ENCODE data around the gene ZNF597.

- no peak for TF ChIP-seq CTCF (IDR thresholded peaks at IDR 0.05 in 4 of 5, conservative IDR thresholded peaks at IDR 0.05 in 1 of 5)
- TF ChIP-seq POLR2A (IDR thresholded peaks at IDR 0.05): no peak
Measured at GRCh38 chr16:3454093-3454492, 10.8 kb upstream of the ZNF597 start.
